HL-60/S4 treated with phorbol 12-myristate 13-acetate at 8.2 ng/mL for 4 days and 3 days (cell line): ENCODE results near the gene GPC1.
"Not testable (repeated sequence)": the region's sequence is repeated elsewhere in the genome, so short reads cannot be mapped to it uniquely, and the experiment has no call there.

ENCODE experiments used
- in situ Hi-C: fragments of 300-500 bp; cut with MboI; formaldehyde crosslinking; loops from 2 replicates; pipeline ENCODE4 v1.15.0; 2022; ENCODE audit warnings: low sequenced_read_pairs

The GPC1 gene

GRCh38 chr2:240435457-240435947, at the start of gene GPC1:
TSS of gene GPC1 (plus strand) at chr2:240435663. CDS start at chr2:240435919, 256 bp downstream.
- in situ Hi-C loops, result loop anchor here (25.0 kb wide), 1 partner anchor 198 kb away; no protein-coding TSS in a partner anchor

- in situ Hi-C loops, result no loop called here
Observed at GRCh38 chr2:240386326-240386725, 49.1 kb upstream of the GPC1 start.

DNA sequence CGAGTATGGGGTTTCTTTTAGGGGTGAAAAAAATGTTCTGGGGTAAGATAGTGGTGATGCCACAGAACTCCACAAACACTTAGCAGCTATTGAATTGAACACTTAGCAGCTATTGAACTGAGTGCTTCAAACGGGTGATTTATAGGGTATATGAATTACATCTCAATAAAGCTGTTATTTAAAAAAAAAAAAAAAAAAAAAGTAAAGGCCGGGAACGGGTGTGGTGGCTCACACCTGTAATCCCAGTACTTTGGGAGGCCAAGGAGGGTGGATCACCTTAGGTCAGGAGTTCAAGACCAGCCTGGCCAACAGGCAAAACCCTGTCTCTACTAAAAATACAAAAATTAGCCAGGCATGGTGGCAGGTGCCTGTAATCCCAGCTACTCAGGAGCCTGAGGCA, 48.7 kb upstream of the GPC1 start:
- in situ Hi-C loops, result not testable (repeated sequence)

- in situ Hi-C loops, result no loop called here
Observed at GRCh38 chr2:240387325-240387668, 48.2 kb upstream of the GPC1 start.

DNA sequence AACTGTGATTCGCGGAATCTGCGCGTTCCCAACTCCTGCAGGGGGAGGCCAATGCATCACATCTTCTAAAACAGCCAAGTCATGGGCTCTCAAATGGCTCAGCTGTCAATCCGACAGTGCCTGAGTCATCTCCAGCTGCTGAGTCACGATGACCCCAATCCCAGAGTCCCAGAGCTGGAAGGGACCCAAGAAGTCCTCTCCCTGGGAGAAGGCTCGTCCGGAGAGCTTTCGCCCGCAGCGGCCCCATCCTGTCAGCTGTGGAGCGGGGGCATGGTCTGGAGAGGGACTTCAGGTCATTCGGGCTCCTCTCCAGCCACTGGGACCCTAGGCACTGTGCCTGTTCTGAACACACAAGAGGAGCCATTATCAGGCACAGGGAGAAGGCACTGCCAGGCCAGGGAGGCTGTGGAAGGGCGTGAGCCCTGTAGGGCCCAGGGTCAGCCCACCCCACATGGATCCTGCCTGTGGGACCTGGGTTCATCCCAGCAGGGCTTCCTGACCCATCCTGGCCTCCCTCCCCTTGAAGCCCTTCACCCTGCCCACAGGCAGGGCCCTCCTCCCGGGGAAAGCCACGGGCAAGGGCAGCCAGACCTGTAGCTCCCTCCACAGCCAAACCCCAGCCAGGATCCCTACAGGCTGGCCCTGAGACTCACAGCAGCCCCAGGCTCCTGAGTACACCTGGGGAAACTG, 47.6 kb upstream of the GPC1 start:
- in situ Hi-C loops, result no loop called here

GRCh38 chr2:240388471-240389301, 46.8 kb upstream of the GPC1 start:
- in situ Hi-C loops, result no loop called here

DNA sequence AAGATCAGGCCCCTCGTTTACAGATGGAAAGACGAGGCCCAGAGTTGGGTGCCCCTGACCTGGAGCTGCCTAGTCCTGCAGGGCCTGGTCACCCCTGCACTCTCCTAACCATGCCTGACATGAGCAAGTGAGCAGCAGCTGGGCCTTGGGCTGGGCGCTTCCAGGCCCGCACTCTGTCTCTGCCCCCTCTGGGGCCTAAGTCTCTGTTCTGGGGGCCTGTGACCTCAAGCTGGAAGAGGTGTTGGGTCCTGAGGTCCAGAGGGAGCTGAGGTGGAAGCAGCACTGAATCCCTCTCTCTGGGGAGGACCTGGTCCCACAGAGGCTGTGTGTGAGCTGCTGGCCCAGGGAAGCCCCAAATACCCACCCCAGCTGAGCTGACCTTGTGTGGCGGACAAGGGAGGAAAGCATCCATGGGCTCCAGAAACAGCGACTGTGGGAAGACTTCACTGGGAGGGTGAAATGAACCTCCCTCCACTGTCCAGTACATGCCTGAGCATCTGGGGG, 46.1 kb upstream of the GPC1 start:
- in situ Hi-C loops, result no loop called here

- in situ Hi-C loops, result no loop called here
Observed at GRCh38 chr2:240390091-240391073, 45.1 kb upstream of the GPC1 start.

- in situ Hi-C loops, result no loop called here
Observed at GRCh38 chr2:240391111-240392051, 44.1 kb upstream of the GPC1 start.

GRCh38 chr2:240392084-240392947, 43.1 kb upstream of the GPC1 start:
- in situ Hi-C loops, result no loop called here

GRCh38 chr2:240392948-240393830, 42.3 kb upstream of the GPC1 start:
- in situ Hi-C loops, result no loop called here

DNA sequence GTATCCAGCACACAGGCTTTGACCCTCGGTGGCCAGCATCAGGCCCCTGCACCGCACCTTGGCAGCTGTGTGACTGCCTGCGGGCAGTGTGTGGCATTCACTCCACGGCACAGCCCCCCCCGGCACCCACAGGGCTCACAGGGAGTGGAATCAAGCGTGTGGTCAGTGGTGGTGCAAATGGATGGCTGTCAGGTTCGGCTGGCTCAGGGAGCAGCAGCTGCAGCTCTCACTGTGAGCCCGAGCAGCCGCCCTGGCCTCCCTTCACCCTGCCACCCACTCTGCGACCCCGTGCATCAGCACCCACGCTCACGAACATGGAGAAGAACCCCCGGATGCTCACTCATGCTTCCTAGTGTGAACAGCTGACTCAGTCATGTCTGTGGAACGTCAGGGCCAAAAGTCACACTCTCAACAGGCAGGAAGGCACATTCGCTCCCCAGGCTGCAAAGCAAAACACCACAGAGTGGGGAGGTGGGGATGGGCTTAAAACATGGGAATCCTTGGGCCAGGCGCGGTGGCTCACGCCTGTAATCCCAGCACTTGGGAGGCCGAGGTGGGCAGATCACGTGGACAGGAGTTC, 41.5 kb upstream of the GPC1 start:
- in situ Hi-C loops, result no loop called here

GRCh38 chr2:240394549-240394948, 40.9 kb upstream of the GPC1 start:
- in situ Hi-C loops, result no loop called here

GRCh38 chr2:240395448-240395847, 40.0 kb upstream of the GPC1 start:
- in situ Hi-C loops, result no loop called here

DNA sequence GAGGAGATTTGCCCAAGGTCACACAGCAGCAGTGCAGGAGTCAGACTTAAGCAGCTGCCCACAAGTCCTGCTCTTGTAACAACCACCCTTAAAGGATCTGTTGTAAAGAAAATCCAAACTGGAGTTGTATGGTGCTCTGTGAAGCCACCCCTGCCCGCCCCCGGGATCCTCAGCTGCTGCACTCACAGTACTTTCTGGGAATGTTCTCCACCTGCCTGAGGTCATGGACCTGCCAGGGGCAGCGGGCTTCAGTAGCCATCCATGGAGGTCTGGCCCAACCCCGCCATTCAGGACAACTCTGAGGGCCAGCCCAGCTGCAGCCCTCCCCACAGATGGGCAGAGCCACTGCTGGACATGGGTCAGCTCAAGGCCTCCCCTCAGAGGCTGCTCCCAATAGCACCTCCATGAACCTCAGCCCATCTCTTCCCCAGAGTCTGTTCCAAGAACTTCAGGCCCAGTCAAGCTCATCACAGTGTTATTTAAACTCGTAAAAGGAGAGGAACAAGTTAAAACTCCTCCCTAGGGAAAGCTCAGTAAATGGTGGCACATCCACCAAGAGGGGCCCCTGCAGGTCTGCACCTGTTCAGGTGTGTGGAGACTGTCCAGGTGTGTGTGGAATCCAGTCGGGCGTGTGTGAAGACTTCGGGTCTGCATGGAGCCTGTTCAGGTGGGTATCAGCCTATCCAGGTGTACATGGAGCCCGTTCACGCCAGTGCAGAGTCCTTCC, 39.4 kb upstream of the GPC1 start:
- in situ Hi-C loops, result no loop called here

DNA sequence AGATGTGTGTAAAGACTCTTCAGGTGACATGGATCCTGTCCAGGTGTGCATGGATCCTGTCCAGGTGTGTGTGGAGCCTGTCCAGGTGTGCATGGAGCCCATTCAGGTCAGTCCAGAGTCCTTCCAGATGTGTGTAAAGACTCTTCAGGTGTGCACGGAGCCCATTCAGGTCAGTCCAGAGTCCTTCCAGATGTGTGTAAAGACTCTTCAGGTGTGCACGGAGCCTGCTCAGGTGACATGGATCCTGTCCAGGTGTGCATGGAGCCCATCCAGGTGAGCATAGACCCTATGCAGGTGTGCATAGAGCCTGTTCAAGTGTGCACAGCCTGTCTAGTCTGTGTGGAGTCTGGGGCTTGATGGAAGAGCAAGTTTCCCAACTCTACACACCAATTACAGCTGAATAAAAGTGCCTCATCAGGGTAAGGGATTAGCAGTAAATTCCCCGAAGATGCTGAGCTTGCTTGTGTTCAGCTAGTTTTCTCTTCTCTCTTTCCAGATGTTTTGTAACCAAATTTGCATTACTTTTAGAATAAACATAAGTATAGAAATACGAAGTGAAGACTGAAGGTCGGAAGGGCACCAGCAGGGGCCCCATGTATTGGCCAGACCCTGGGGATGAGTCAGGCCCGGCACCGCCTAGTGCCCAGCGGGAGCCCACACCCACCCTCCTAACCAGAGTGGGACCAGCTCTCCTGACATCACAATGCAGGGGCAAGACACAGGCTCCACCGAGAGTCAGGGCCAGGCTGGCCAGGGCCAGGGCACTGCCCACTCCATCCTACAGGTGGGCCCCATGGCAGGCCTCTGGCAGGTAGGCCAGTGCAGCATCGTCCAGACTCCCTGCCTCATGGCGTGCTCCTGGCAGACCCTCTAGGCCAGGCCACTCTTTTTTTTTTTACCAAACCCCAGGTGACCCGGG, 38.6 kb upstream of the GPC1 start:
- in situ Hi-C loops, result no loop called here
